Endothelial cell of umbilical vein (primary cell): Measurements from ENCODE around the gene STAT4. TPM values are rescaled to one million over a fixed set of nuclear protein-coding genes. Genes with fewer than 3 reads are reported as not detected.

ENCODE experiments used
- BruUV-seq: library from RNA; stranded (reverse); fragments of 400-500 nt; replicated peaks from 2 replicates; lab custom pipeline; 2021; lab: Mats Ljungman, UMichigan
- CTCF ChIA-PET: fragments of 300-600, 350-600 bp; sonication (Branson Sonifier 250); formaldehyde crosslinking; loops from one replicate; lab custom pipeline; 2021; ENCODE audit warnings: antibody characterized with exemption, inconsistent platforms; lab: Charles Lee
- POLR2A ChIA-PET: fragments of 300-600, 350-600 bp; sonication (Branson Sonifier 250); formaldehyde crosslinking; loops from one replicate; lab custom pipeline; 2021; ENCODE audit warnings: antibody characterized with exemption, inconsistent platforms; lab: Charles Lee
- DNase-seq: peaks from one replicate; pipeline ENCODE4 v3.0.0-alpha.2; 2011; ENCODE audit warnings: low read depth, low spot score
- FAIRE-seq: peaks from 2 replicates; lab custom pipeline; 2011; peaks lifted over from hg19 to GRCh38; lab: Jason Lieb, UNC
- H2AFZ ChIP-seq: 2 replicates; pipeline ENCODE4 v1.6.0; 2012; ENCODE audit warnings: low read depth, low read length, control low read depth, inconsistent platforms
- H3K27ac ChIP-seq: 2 replicates; pipeline ENCODE4 v1.5.1; 2011; ENCODE audit warnings: low read depth, mild to moderate bottlenecking, control low read depth, low read length, moderate library complexity; ENCODE audit not compliant: insufficient read depth
- H3K27me3 ChIP-seq, 2 experiments: 2 replicates each; pipeline versions ENCODE4 v1.6.0 to v1.6.1; 2011; ENCODE audit warnings: low read length in 2 of 2, mixed read lengths in 1 of 2; ENCODE audit not compliant: control insufficient read depth in 2 of 2, insufficient read depth in 2 of 2
- H3K36me3 ChIP-seq, 2 experiments: 2 replicates in 1 of 2; 3 replicates in 1 of 2; pipeline ENCODE4 v1.5.1; 2011; ENCODE audit warnings: low read length in 2 of 2, mild to moderate bottlenecking in 1 of 2, moderate library complexity in 1 of 2; ENCODE audit not compliant: control insufficient read depth in 2 of 2, insufficient read depth in 2 of 2; ENCODE audit errors: extremely low read depth in 1 of 2
- H3K4me1 ChIP-seq: 3 replicates; pipeline ENCODE4 v1.5.1; 2011; ENCODE audit warnings: mild to moderate bottlenecking, low read length; ENCODE audit not compliant: control insufficient read depth, insufficient read depth; ENCODE audit errors: extremely low read depth
- H3K4me2 ChIP-seq: 2 replicates; pipeline ENCODE4 v1.6.1; 2011; ENCODE audit warnings: low read length, control low read depth, mixed read lengths; ENCODE audit not compliant: insufficient read depth
- H3K4me3 ChIP-seq, 3 experiments: fragments of 200-600 bp in 1 of 3; sonication (generic), shearing (Covaris generic) in 1 of 3; replicated peaks in 1 of 3; 2 replicates each; pipeline ENCODE4 v1.5.1; 2011 to 2016; ENCODE audit warnings: control low read depth in 3 of 3, low read length in 3 of 3, mild to moderate bottlenecking in 2 of 3, inconsistent platforms in 1 of 3, low read depth in 1 of 3, moderate library complexity in 1 of 3; ENCODE audit not compliant: insufficient read depth in 1 of 3
- H3K79me2 ChIP-seq: 2 replicates; pipeline ENCODE4 v1.6.0; 2012; ENCODE audit warnings: low read length, inconsistent platforms; ENCODE audit not compliant: control insufficient read depth, insufficient read depth
- H3K9ac ChIP-seq: replicated peaks from 2 replicates; pipeline ENCODE3; 2011; ENCODE audit warnings: low read length, control low read depth; ENCODE audit not compliant: insufficient read depth; ENCODE audit errors: extremely low read depth
- H3K9me1 ChIP-seq: replicated peaks from 3 replicates; pipeline ENCODE4 v1.6.0; 2011; ENCODE audit warnings: mild to moderate bottlenecking, low read length; ENCODE audit not compliant: control insufficient read depth, insufficient read depth; ENCODE audit errors: extremely low read depth
- H3K9me3 ChIP-seq: replicated peaks from 2 replicates; pipeline ENCODE4 v1.5.1; 2012; ENCODE audit warnings: low read length, inconsistent platforms; ENCODE audit not compliant: control insufficient read depth, insufficient read depth
- H4K20me1 ChIP-seq: replicated peaks from 2 replicates; pipeline ENCODE3; 2011; ENCODE audit warnings: mild to moderate bottlenecking, low read length; ENCODE audit not compliant: control insufficient read depth, insufficient read depth; ENCODE audit errors: extremely low read depth
- GATA2 ChIP-seq: IDR thresholded peaks from 2 replicates; pipeline ENCODE4 v1.7.0; 2011; ENCODE audit warnings: low read depth, mild to moderate bottlenecking, moderate library complexity, mixed read lengths, low read length; ENCODE audit not compliant: insufficient read length, insufficient read depth
- MAX ChIP-seq: IDR thresholded peaks from 2 replicates; pipeline ENCODE4 v1.6.1; 2011; ENCODE audit not compliant: insufficient read depth, insufficient read length
- MYC ChIP-seq: IDR thresholded peaks from one replicate; pipeline ENCODE4 v1.6.1; 2011; ENCODE audit warnings: mild to moderate bottlenecking, low read depth, low read length
- POLR2A ChIP-seq: IDR thresholded peaks from 2 replicates; pipeline ENCODE4 v1.6.1; 2012; ENCODE audit warnings: low read depth, mild to moderate bottlenecking, control low read depth, low read length
- POLR2AphosphoS5 ChIP-seq: IDR thresholded peaks from 2 replicates; pipeline ENCODE4 v1.6.1; 2012; ENCODE audit warnings: low read depth, mild to moderate bottlenecking, control low read depth, low read length, moderate library complexity; ENCODE audit not compliant: insufficient read depth
- dilution Hi-C: fragments of 300-500 bp; cut with MboI; formaldehyde crosslinking; loops from one replicate; pipeline ENCODE4 v1.15.0; 2019; ENCODE audit warnings: low sequenced_read_pairs; ENCODE audit not compliant: extremely low pct_ligation_motif_present
- intact Hi-C: fragments of 100-400 bp; cut with micrococcal nuclease; formaldehyde crosslinking; loops from one replicate; pipeline ENCODE4 v1.10.0; 2022
- polyA plus RNA-seq, 4 experiments: library from polyadenylated mRNA; depleted of rRNA in 3 of 4; stranded (reverse) in 3 of 4; unstranded in 1 of 4; fragments of >200 nt; gene quantifications; 2 replicates each; pipeline versions ENCODE4 v1.2.1 to v1.2.3, GENCODE V29; 2011 to 2012; ENCODE audit warnings: missing spikeins in 1 of 4
- total RNA-seq: library from RNA; stranded (reverse); gene quantifications from 2 replicates; pipeline ENCODE4 v1.2.3, GENCODE V29; 2021
- TF ChIP-seq, protein P1 (sequence below), 2 donors: IDR thresholded peaks; 1 replicate in 1 of 2; 2 replicates in 1 of 2; pipeline ENCODE4 v1.5.1; 2011; ENCODE audit warnings: low read length in 2 of 2, mild to moderate bottlenecking in 2 of 2, moderate library complexity in 2 of 2, control low read depth in 1 of 2, inconsistent platforms in 1 of 2, low read depth in 1 of 2; ENCODE audit not compliant: insufficient read depth in 1 of 2; ENCODE audit errors: extremely low read depth in 1 of 2

Gene STAT4
- total and polyA plus RNA-seq, 2 donors (not counting 3 experiments of a cell fraction or from before 2014, with no cell fraction given) = 0.46 to 1.2 TPM

- CTCF ChIA-PET = no interaction called here
- Histone ChIP-seq H3K4me2 (peak overlapping the region; percentile 84), H2AFZ (peak overlapping the region; percentile 70), H3K9me1 (no peaks in the 10 kb centered on the region), H3K4me3 (peak overlapping the region; percentile 39 to 57 (median 47)), H3K9ac (peak overlapping the region; percentile 78), H3K9me3 (no peaks in the 10 kb centered on the region), H3K79me2 (no peaks in the 10 kb centered on the region), H3K36me3 (no peaks in the 10 kb centered on the region), H3K4me1 (peaks cover 14% of the 10 kb centered on the region), H3K27me3 (no peaks in the 10 kb centered on the region), H4K20me1 (no peaks in the 10 kb centered on the region), H3K27ac (peak overlapping the region; percentile 51)
- dilution Hi-C loops (no loop called here), intact Hi-C loops (loop anchor here (1.0 kb wide), 2 partner anchors 40 to 140 kb away; partner anchors contain the start of gene GLS)
- no peak for TF ChIP-seq GATA2
- TF ChIP-seq, protein P1, sequence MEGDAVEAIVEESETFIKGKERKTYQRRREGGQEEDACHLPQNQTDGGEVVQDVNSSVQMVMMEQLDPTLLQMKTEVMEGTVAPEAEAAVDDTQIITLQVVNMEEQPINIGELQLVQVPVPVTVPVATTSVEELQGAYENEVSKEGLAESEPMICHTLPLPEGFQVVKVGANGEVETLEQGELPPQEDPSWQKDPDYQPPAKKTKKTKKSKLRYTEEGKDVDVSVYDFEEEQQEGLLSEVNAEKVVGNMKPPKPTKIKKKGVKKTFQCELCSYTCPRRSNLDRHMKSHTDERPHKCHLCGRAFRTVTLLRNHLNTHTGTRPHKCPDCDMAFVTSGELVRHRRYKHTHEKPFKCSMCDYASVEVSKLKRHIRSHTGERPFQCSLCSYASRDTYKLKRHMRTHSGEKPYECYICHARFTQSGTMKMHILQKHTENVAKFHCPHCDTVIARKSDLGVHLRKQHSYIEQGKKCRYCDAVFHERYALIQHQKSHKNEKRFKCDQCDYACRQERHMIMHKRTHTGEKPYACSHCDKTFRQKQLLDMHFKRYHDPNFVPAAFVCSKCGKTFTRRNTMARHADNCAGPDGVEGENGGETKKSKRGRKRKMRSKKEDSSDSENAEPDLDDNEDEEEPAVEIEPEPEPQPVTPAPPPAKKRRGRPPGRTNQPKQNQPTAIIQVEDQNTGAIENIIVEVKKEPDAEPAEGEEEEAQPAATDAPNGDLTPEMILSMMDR (IDR thresholded peaks at IDR 0.05; ENCODE audit: extremely low read depth in 1 of 2, insufficient read depth in 1 of 2, low read depth in 1 of 2, low read length in 2 of 2) = peak in 1 of 2 donors; percentile 10
- peak; percentile 99 for TF ChIP-seq POLR2AphosphoS5
- TF ChIP-seq MYC = peak; percentile 84
- peak; percentile 97 for TF ChIP-seq POLR2A
- peak; percentile 97 for TF ChIP-seq MAX
- no TSS peak for BruUV-seq
- FAIRE-seq (peak; percentile 87), DNase-seq (peak; percentile 99)
- POLR2A ChIA-PET = no interaction called here
Measured at GRCh38 chr2:191020221-191020741, 130.5 kb downstream of the STAT4 start.
